COR-L47 (cell line): ENCODE results near the gene CLIP1.

Experiments
- DNase-seq: peaks from one replicate; lab custom pipeline; 2025; lab: John Stamatoyannopoulos, UW

Gene CLIP1

GRCh38 chr12:122355706-122356105, 66.8 kb downstream of the CLIP1 start:
- no peak for DNase-seq

GRCh38 chr12:122354958-122355641, 67.4 kb downstream of the CLIP1 start:
- DNase-seq: no peak

- DNase-seq: no peak
Measured at GRCh38 chr12:122352394-122352793, 70.1 kb downstream of the CLIP1 start.

- no peak for DNase-seq
Measured at GRCh38 chr12:122350141-122350848, 72.2 kb downstream of the CLIP1 start.

GRCh38 chr12:122349078-122349477, 73.4 kb downstream of the CLIP1 start:
- DNase-seq: no peak

- no peak for DNase-seq
Measured at GRCh38 chr12:122348505-122348904, 74.0 kb downstream of the CLIP1 start.

- DNase-seq: no peak
Measured at GRCh38 chr12:122346054-122346453, 76.4 kb downstream of the CLIP1 start.

GRCh38 chr12:122345042-122345441, 77.4 kb downstream of the CLIP1 start:
- DNase-seq: no peak

- peak; percentile 1 for DNase-seq
Measured at GRCh38 chr12:122336015-122336946, 86.2 kb downstream of the CLIP1 start.

- DNase-seq: no peak
Measured at GRCh38 chr12:122333142-122334087, 89.1 kb downstream of the CLIP1 start.

- no peak for DNase-seq
Measured at GRCh38 chr12:122327494-122328385, 94.7 kb downstream of the CLIP1 start.

- DNase-seq: no peak
Measured at GRCh38 chr12:122327014-122327413, 95.5 kb downstream of the CLIP1 start.

GRCh38 chr12:122326586-122326985, 95.9 kb downstream of the CLIP1 start:
- DNase-seq: no peak

GRCh38 chr12:122323311-122324019, 99.0 kb downstream of the CLIP1 start:
- DNase-seq: no peak

GRCh38 chr12:122322501-122322900, 100.0 kb downstream of the CLIP1 start:
- no peak for DNase-seq

GRCh38 chr12:122318607-122319605, 103.6 kb downstream of the CLIP1 start:
- DNase-seq: no peak

GRCh38 chr12:122312926-122313325, 109.5 kb downstream of the CLIP1 start:
- no peak for DNase-seq

- DNase-seq: no peak
Measured at GRCh38 chr12:122311696-122312095, 110.8 kb downstream of the CLIP1 start.
